ENCODE data around the gene ZNF548.

ZNF548 gene

DNA sequence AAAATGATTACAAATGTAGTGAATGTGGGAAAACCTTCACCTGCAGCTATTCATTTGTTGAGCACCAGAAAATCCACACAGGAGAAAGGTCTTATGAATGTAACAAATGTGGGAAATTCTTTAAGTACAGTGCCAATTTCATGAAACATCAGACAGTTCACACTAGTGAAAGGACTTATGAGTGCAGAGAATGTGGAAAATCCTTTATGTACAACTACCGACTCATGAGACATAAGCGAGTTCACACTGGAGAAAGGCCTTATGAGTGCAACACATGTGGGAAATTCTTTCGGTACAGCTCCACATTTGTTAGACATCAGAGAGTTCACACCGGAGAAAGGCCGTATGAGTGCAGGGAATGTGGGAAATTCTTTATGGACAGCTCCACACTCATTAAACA lies 9.2 kb downstream of the ZNF548 start:
- DNase-seq (ENCODE audit: low read depth), result no peak

- no peak for DNase-seq (ENCODE audit: low read depth)
Measured at GRCh38 chr19:57403737-57404563, 14.3 kb downstream of the ZNF548 start.

- no peak for DNase-seq (ENCODE audit: low read depth)
Measured at GRCh38 chr19:57406516-57407123, 17.0 kb downstream of the ZNF548 start.

DNA sequence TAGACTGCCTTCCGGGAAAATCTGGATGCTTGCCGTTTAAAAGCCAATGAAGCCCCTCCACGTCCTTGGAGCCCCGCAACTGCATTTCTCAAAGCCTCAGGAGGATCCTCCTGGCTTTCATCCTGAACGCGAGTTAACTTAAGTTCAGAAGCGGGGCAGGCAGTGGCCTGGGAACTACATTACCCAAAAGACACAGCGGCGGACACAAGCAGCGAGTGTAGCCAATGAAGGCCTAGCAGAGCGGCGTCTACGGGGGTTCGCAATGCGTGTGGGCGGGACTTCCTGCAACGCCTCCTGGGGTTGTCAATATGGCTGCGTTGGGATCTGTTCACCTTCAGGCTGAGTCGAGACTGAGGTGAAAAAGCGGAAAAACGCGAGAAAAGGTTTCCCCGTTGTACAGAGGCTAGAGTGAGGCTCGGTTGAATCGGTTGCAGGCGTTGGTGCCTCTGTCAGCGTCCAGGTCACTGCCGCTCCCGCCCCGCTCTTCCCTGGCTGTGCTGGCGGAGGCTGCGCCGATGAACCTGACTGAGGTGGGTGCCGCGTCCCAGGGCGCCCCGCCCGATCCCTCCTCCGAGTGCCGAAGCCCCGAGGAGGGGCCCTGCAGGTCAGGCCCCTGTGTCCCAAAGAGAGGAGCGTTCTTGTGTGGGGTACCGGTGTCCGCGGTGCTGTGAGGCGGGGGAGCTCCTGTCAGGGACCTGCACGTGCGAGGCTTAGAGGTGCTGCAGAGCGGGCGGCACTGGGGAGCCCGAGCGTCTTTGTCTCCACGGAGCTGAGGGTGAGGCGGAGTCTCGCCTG lies 21.4 kb downstream of the ZNF548 start, which contains the start of gene ZNF17:
Gene ZNF17 (plus strand): TSS at position 285 of the 795 bp plus-strand sequence. CDS start 2,455 bp downstream, outside the sequence.
- peak; percentile 86 for DNase-seq (ENCODE audit: low read depth)

- DNase-seq (ENCODE audit: low read depth), result no peak
Measured at GRCh38 chr19:57419439-57419838, 29.8 kb downstream of the ZNF548 start.

DNA sequence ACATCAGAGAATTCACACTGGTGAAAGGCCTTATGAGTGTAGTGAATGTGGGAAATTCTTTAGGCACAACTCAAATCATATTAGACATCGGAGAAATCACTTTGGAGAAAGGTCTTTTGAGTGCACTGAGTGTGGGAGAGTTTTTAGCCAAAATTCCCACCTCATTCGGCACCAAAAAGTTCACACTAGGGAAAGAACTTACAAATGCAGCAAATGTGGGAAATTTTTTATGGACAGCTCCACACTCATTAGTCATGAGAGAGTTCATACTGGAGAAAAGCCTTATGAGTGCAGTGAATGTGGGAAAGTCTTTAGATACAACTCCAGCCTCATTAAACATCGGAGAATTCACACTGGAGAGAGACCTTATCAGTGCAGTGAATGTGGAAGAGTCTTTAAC lies 31.4 kb downstream of the ZNF548 start:
- no peak for DNase-seq (ENCODE audit: low read depth)

GRCh38 chr19:57434386-57435061 lies 44.9 kb downstream of the ZNF548 start:
- no peak for DNase-seq (ENCODE audit: low read depth)

- peak; percentile 99 for DNase-seq (ENCODE audit: low read depth)
Measured at GRCh38 chr19:57435062-57435978, 45.7 kb downstream of the ZNF548 start, which contains the start of gene ZNF749. Gene ZNF749 (plus strand): TSS chr19:57435325. CDS start chr19:57435579, 254 bp downstream.

DNA sequence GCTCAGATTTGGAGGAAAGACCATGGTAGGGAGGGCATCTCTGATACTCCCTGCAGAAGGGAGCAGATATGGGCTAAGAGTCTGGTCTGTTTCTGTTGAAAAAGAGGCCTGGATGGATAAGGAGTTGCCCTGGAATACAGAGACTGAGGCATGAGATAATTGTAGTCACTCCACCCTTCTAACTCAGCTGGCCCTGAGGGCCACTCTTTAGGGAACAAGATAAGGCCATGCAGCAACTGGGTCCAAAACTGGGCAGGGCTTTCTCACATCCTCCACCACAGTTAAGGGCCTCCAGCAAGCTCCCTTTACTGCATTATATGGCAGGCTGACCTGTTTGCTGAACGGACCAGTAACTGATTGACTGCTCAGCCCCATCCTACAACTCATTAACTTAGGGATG lies 46.8 kb downstream of the ZNF548 start:
- DNase-seq (ENCODE audit: low read depth), result no peak

DNA sequence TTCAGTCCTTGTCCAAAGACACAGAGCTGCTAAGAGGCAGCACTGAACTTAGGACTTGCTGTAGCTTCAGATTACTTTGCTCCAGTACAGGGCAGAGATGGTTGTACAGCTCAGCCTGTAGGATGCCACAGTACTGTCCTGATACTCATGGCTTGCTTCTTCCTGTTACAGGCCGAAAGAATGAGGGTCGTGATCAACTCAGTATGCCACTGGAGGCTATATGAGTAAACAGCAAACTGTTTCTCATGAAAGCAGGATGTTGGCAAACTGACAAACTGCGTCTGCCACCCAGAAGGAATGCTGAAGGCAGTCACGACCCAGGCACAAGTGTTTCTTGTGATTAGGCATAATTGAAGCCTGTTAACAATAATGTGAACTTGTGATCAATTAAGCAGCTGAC lies 48.3 kb downstream of the ZNF548 start:
- no peak for DNase-seq (ENCODE audit: low read depth)

GRCh38 chr19:57438925-57439324 lies 49.3 kb downstream of the ZNF548 start:
- DNase-seq (ENCODE audit: low read depth), result no peak

DNA sequence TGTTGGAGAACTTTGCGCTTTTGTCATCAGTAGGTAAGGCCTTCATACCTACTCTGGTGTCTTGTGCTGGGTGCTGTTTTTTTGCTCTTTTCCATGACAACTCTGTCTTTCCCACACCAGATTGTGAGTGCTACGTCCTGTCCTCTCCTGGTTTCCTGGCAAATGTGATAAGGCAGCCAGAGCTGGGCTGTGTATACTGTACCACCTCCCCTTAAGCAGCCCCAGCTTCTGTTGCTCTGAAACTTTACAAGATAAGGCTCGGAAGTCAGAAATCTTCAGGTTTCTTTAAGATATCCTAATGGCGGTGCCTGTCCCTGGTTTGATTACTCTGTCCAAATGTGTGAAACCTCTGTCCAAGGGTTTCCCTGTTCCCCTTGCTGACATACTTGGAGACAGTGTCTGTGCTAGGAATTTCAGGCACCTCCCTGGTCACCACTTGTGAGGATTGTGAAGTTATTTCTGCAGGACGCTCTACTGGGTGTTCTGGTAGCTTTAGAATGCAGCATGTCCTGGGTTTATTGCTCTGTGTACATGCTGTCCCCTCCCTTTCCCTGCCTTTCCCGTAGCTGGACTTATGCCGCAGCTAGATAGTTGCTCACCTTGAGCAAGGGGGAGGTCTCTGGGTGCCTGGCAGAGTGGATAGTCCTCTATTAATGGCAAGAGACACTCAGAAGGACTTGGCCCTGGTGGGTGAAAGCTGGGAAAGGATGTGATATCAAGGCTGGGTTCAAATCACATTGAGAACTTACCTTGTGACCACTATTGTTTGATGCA lies 52.5 kb downstream of the ZNF548 start:
- no peak for DNase-seq (ENCODE audit: low read depth)

GRCh38 chr19:57443121-57443696 lies 53.6 kb downstream of the ZNF548 start:
- DNase-seq (ENCODE audit: low read depth), result no peak

DNA sequence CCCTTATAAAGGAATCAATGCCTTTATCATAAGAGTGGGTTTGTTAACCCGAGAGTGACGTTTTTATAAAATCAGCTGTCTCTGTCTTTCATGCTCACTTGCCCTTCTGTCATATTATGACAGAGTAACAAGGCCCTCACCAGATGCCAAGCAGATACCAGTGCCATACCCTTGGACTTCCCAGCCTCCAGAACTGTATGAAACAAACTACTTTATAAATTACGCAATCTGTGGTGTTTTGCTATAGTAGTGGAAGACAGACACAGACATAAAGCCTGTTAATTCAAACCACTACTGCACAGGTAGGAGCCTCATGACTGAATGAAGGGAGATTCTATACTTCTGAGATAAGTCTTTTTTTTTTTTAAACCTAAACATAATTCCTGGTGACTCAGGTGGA lies 62.7 kb downstream of the ZNF548 start:
- DNase-seq (ENCODE audit: low read depth), result no peak
